Bronchial epithelial cell (primary cell): ENCODE results near the gene RETREG2. TPM values are rescaled to one million over a fixed set of nuclear protein-coding genes. Genes with fewer than 3 reads are reported as not detected.
A peak's percentile ranks its signal among the peaks of the same experiment; 100 is the strongest.

Experiments
- DNase-seq: peaks from one replicate; pipeline ENCODE4 v3.0.0-alpha.2; 2010; ENCODE audit warnings: low read depth
- FAIRE-seq: peaks from 2 replicates; lab custom pipeline; 2011; peaks lifted over from hg19 to GRCh38; lab: Jason Lieb, UNC
- H3K27me3 ChIP-seq: 2 replicates; pipeline ENCODE4 v1.5.1; 2011; ENCODE audit warnings: low read length; ENCODE audit not compliant: control insufficient read depth, insufficient read depth
- H3K36me3 ChIP-seq: 2 replicates; pipeline ENCODE4 v1.5.1; 2011; ENCODE audit warnings: low read length; ENCODE audit not compliant: control insufficient read depth, insufficient read depth
- H3K4me3 ChIP-seq: 2 replicates; pipeline ENCODE4 v1.5.1; 2011; ENCODE audit warnings: mild to moderate bottlenecking, low read depth, low read length, control low read depth
- total RNA-seq: library from RNA; depleted of rRNA; stranded (reverse); fragments of >200 nt; gene quantifications from 2 replicates; pipeline ENCODE4 v1.2.1, GENCODE V29; 2014
- TF ChIP-seq, protein P1 (sequence below): IDR thresholded peaks from 2 replicates; pipeline ENCODE4 v1.5.1; 2011; ENCODE audit warnings: mild to moderate bottlenecking, moderate library complexity, low read length, control low read depth, inconsistent platforms; ENCODE audit not compliant: insufficient read depth, severe bottlenecking

RETREG2 gene
- total RNA-seq, 1 donor from 2014 or later, result 110 TPM

DNA sequence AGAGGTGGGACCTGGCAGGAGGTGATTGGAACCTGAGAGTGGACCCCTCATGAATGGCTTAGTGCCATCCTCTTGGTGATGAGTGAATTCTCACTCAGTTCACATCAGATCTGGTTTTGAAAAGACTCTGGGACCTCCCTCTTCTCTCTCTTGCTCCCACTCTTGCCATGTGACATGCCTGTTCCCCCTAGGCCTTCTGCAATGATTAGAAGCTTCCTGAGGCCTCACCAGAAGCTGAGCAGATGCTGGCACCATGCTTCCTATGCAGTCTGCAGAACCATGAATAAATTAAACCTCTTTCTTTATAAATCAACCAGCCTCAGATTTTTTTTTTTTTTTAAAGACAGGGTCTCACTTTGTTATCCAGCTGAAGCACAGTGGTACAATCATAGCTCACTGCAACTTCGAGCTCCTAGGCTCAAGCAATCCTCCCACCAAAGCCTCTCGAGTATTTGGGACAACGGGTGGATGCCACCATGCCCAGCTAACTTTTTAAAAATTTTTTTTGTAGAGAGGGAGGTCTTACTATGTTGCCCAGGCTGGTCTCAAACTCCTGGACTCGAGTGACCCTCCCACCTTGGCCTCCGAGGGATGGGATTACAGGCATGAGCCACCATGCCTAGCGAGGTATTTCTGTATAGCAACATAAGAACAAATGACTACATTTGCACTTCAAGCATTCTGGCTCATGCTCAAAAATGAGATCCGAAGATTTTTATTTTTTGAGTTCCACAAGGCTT is 26.5 kb downstream of the RETREG2 start:
- no peak for DNase-seq
- no peak for FAIRE-seq
- Histone ChIP-seq H3K36me3 (peaks cover 6% of the 10 kb centered on the region), H3K4me3 (no peak overlapping the region), H3K27me3 (no peaks in the 10 kb centered on the region)
- TF ChIP-seq, protein P1, sequence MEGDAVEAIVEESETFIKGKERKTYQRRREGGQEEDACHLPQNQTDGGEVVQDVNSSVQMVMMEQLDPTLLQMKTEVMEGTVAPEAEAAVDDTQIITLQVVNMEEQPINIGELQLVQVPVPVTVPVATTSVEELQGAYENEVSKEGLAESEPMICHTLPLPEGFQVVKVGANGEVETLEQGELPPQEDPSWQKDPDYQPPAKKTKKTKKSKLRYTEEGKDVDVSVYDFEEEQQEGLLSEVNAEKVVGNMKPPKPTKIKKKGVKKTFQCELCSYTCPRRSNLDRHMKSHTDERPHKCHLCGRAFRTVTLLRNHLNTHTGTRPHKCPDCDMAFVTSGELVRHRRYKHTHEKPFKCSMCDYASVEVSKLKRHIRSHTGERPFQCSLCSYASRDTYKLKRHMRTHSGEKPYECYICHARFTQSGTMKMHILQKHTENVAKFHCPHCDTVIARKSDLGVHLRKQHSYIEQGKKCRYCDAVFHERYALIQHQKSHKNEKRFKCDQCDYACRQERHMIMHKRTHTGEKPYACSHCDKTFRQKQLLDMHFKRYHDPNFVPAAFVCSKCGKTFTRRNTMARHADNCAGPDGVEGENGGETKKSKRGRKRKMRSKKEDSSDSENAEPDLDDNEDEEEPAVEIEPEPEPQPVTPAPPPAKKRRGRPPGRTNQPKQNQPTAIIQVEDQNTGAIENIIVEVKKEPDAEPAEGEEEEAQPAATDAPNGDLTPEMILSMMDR, result no peak

DNA sequence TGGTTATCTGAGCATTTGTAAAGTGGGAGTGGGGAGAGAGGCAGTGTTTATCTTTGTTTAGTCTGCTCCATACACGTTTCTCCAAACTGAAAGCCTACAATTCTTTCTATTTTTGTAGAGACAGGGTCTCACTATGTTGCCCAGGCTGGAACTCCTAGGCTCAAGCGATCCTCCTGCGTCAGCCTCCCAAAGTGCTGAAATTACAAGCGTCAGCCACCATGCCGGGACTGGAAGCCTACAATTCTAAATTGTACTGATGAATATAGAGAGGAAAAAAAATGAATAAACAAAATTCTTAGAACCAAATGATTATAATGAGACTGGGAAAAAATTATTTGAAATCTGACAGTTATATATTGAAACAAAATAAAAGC is 27.1 kb downstream of the RETREG2 start:
- DNase-seq (no peak), FAIRE-seq (no peak)
- Histone ChIP-seq H3K36me3 (peaks cover 9% of the 10 kb centered on the region), H3K27me3 (no peaks in the 10 kb centered on the region), H3K4me3 (no peak overlapping the region)
- TF ChIP-seq, protein P1, result no peak

DNA sequence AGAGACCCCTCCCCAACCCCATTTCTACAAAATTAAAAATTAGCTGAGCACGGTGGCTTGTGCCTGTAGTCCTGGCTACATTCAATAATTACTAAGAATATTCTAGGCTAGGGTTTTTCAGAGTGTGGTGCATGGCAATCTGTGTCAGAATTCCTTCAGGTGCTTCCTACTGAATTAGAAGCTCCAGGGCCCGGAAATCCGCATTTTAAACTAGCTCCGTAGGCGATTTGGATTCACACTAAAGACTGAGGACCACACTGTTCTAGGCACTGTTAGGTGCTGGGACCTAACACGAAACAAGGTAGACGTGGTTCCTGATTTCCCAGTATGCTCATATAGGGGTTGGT is 27.9 kb downstream of the RETREG2 start:
- TF ChIP-seq, protein P1, result no peak
- H3K27me3 ChIP-seq, result no peaks in the 10 kb centered on the region
- no peak for FAIRE-seq
- no peak for DNase-seq
- H3K4me3 ChIP-seq, result peak overlapping the region; percentile 80
- H3K36me3 ChIP-seq, result peaks cover 13% of the 10 kb centered on the region

DNA sequence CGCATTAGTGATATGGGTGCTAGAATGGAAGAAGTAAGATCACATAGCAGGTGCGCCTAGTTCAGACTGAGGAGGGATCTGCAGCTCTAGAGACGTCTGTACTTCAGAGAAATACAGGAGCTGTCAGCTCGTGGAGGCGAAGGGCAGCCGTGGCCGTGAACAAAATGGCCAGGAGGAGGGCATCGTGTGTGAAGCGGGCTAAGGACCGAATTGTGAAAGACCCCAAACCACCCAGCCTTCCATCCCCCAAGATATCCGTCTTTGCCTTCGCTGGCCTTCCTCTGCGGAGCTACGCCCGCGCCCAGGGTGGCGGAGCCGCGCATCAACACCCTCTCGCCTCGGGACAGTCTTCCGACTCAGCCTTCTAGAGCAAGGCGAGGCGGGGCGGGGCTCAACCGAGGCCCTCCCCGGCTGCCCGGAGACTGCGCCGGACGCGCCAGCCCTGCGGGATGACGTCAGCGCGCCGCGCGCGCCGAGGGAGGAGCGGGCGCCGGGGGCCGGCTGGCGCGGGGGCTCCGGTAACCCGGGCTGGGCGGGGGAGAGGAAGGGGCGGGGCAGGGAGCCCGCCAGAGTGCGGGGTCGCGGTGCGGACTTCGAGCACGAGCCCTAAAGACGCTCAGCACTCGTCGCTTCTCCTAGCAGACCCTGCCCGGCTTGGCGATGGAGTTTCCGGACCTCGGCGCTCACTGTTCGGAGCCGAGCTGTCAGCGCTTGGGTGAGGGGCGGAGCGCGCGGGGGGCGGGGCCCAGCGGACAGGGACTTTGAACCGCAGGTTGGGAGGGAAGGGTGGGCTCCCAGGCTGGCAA is 28.5 kb downstream of the RETREG2 start, which contains the start of gene ZFAND2B:
TSS of gene ZFAND2B (plus strand) at position 455 of the 806 bp plus-strand sequence. CDS start at position 661, 206 bp downstream.
- DNase-seq (peak; percentile 81), FAIRE-seq (no peak)
- H3K27me3 ChIP-seq, result no peaks in the 10 kb centered on the region
- TF ChIP-seq, protein P1, result peak; percentile 2
- H3K4me3 ChIP-seq, result peak within 1 kb of the TSS; percentile 80
- peaks cover 16% of the 10 kb centered on the region for H3K36me3 ChIP-seq

DNA sequence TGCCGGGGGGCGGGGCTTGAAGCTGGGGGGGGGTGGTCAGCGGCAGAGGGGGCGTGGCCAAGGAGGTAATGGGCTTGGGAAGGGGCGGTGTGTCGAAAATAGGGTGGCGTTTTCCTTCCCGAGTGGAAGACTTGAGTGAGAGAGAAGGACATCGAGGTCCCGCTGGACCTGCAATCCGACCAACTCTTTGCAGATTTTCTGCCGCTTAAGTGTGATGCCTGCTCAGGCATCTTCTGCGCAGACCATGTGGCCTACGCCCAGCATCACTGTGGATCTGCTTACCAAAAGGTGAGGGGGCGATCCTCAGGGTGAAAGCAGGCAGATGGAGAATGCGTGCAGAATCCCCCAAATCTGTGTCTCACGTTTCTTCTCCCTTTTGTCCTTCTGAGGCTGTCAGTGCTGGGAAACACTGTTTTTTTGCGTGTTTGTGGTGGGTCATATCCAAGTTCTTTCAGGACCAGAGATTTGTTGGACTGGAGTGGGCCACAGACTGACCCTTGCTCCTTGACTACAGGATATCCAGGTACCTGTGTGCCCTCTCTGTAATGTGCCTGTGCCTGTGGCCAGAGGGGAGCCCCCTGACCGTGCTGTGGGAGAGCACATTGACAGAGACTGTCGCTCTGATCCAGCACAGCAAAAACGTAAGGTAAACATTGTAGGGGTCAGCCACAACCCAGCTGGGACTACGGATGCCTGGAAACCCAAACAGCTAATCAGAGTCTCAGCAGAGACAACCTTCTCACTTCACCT is 29.2 kb downstream of the RETREG2 start:
- DNase-seq (no peak), FAIRE-seq (no peak)
- Histone ChIP-seq H3K27me3 (no peaks in the 10 kb centered on the region), H3K36me3 (peaks cover 18% of the 10 kb centered on the region), H3K4me3 (peak overlapping the region; percentile 80)
- TF ChIP-seq, protein P1, result no peak
